ENCODE data around the gene DEXI. TPM values are rescaled to one million over a fixed set of nuclear protein-coding genes. Genes with fewer than 3 reads are reported as not detected.
"Not testable (repeated sequence)": the region's sequence is repeated elsewhere in the genome, so short reads cannot be mapped to it uniquely, and the experiment has no call there.

The DEXI gene
- total and polyA plus RNA-seq, 2 experiments from 2014 or later: 92.1 to 115 TPM

DNA sequence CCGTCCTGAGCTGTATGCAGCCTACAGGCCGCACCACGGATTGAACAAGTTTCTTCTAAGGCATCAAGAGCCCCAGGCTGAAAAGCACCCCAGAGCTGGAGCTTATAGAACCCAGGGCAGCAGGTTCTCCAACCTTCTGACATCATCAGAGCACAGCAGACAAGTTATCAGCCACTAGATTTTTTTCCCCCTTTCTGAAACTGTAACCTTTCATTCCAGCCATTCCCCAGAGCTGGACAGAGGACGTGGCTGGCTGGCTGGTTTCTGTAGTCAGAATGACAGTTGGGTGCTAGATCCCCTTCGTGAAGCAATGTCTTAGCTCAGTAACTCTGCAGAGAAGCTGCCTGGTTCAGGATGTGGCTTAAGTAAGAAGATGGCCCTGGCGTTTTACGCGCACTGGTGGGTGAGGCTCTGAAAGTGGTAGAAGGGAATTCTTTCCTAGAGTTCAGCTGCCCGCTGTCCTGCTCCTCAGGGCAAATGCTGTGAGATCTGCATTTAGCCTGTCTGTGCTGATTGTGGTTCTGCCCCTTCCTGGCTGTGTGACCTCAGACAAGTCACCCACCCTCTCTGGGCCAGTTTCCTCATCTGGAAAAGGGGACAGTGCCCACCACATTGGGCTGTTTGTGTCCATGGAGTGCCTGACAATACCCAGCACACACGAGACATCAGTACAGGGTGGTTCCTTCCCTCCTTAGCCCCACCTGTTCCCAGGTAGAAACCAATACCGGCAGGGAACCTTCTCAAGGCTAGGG lies 9.1 kb downstream of the DEXI start:
- TF ChIP-seq, protein P1, sequence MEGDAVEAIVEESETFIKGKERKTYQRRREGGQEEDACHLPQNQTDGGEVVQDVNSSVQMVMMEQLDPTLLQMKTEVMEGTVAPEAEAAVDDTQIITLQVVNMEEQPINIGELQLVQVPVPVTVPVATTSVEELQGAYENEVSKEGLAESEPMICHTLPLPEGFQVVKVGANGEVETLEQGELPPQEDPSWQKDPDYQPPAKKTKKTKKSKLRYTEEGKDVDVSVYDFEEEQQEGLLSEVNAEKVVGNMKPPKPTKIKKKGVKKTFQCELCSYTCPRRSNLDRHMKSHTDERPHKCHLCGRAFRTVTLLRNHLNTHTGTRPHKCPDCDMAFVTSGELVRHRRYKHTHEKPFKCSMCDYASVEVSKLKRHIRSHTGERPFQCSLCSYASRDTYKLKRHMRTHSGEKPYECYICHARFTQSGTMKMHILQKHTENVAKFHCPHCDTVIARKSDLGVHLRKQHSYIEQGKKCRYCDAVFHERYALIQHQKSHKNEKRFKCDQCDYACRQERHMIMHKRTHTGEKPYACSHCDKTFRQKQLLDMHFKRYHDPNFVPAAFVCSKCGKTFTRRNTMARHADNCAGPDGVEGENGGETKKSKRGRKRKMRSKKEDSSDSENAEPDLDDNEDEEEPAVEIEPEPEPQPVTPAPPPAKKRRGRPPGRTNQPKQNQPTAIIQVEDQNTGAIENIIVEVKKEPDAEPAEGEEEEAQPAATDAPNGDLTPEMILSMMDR (IDR thresholded peaks at IDR 0.05; ENCODE audit: low read depth, low read length): no peak
- no peak overlapping the region for H3K4me3 ChIP-seq
- no peaks in the 10 kb centered on the region for H3K9me3 ChIP-seq (ENCODE audit: low read depth)
- H3K4me1 ChIP-seq (ENCODE audit: low read depth): no peaks in the 10 kb centered on the region
- no peaks in the 10 kb centered on the region for H3K27me3 ChIP-seq
- peak in 1 of 2 donors; percentile 49 for DNase-seq (ENCODE audit: low read depth in 1 of 2, low spot score in 1 of 2)
- H3K27ac ChIP-seq: peak overlapping the region; percentile 51
- H3K36me3 ChIP-seq: peaks cover 7% of the 10 kb centered on the region

DNA sequence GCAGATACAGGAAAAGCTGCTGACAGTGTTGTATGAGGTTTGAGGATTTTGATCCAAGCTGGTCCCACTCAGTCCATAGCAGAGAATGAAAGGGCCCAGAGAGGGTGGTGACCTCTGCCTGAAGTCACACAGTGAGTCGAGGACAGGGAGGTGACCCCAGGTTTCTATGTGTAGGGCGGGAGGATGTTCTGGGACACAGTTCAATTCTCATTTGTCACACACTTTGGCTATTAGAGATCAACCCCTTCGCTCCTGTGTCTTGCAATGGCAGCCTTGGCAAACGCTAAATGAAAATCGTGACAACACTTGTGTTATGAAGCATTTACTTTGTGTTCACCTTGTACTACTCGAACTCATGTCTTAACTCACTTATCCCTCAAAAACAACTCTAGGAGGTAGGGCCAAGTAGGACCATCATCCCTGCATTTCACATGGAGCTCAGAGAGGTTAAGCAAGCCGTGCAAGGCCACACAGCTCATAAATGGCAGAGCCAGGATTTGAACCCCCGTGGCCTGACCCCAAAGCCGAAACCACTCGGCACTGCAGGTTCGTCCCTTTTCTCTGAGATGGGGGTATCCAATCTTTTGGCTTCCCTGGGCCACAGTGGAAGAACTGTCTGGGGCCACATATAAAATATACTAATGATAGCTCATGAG lies 10.2 kb downstream of the DEXI start:
- Histone ChIP-seq H3K27me3 (no peaks in the 10 kb centered on the region), H3K4me3 (no peak overlapping the region), H3K4me1 (ENCODE audit: low read depth) (no peaks in the 10 kb centered on the region), H3K36me3 (peaks cover 7% of the 10 kb centered on the region), H3K9me3 (ENCODE audit: low read depth) (no peaks in the 10 kb centered on the region), H3K27ac (no peak overlapping the region)
- TF ChIP-seq, protein P1 (IDR thresholded peaks at IDR 0.05; ENCODE audit: low read depth, low read length): no peak
- DNase-seq (ENCODE audit: low read depth in 1 of 2, low spot score in 1 of 2): no peak

DNA sequence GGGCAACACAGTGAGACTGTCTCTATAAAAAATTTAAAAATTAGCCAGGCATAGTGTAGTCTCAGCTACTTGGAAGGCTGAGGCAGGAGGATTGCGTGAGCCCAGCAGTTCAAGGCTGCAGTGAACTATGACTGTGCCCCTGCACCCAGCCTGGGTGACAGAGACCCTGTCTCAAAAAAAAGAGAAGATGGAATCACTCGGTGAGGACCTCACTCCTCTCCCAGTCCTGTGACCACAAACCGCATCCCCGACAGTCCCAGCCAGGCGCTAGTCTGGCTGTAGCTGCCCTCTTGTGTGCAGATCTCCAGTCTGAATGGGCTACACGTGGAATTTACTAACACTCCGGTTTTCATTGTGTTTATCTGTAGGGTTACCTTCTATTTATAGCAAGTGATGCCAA lies 11.1 kb downstream of the DEXI start:
- H3K27ac ChIP-seq: no peak overlapping the region
- TF ChIP-seq, protein P1 (IDR thresholded peaks at IDR 0.05; ENCODE audit: low read depth, low read length): no peak
- H3K27me3 ChIP-seq: no peaks in the 10 kb centered on the region
- no peaks in the 10 kb centered on the region for H3K4me1 ChIP-seq (ENCODE audit: low read depth)
- no peaks in the 10 kb centered on the region for H3K9me3 ChIP-seq (ENCODE audit: low read depth)
- no peak overlapping the region for H3K4me3 ChIP-seq
- H3K36me3 ChIP-seq: peaks cover 7% of the 10 kb centered on the region
- DNase-seq (ENCODE audit: low read depth in 1 of 2, low spot score in 1 of 2): no peak

- Histone ChIP-seq H3K36me3 (peaks cover 7% of the 10 kb centered on the region), H3K27me3 (no peaks in the 10 kb centered on the region), H3K4me1 (ENCODE audit: low read depth) (no peaks in the 10 kb centered on the region), H3K9me3 (ENCODE audit: low read depth) (no peaks in the 10 kb centered on the region), H3K27ac (no peak overlapping the region), H3K4me3 (no peak overlapping the region)
- TF ChIP-seq, protein P1 (IDR thresholded peaks at IDR 0.05; ENCODE audit: low read depth, low read length): no peak
- DNase-seq (ENCODE audit: low read depth in 1 of 2, low spot score in 1 of 2): no peak
Measured at GRCh38 chr16:10930755-10931093, 11.5 kb downstream of the DEXI start.

- H3K36me3 ChIP-seq: peaks cover 7% of the 10 kb centered on the region
- no peaks in the 10 kb centered on the region for H3K27me3 ChIP-seq
- TF ChIP-seq, protein P1 (IDR thresholded peaks at IDR 0.05; ENCODE audit: low read depth, low read length): no peak
- DNase-seq (ENCODE audit: low read depth in 1 of 2, low spot score in 1 of 2): peak in 1 of 2 donors; percentile 37
- H3K27ac ChIP-seq: no peak overlapping the region
- H3K9me3 ChIP-seq (ENCODE audit: low read depth): no peaks in the 10 kb centered on the region
- no peak overlapping the region for H3K4me3 ChIP-seq
- H3K4me1 ChIP-seq (ENCODE audit: low read depth): no peaks in the 10 kb centered on the region
Measured at GRCh38 chr16:10929853-10930754, 12.2 kb downstream of the DEXI start.

- H3K27ac ChIP-seq; H3K9me3 ChIP-seq (ENCODE audit: low read depth); DNase-seq (ENCODE audit: low read depth in 1 of 2, low spot score in 1 of 2); H3K27me3 ChIP-seq; H3K4me3 ChIP-seq; H3K36me3 ChIP-seq; H3K4me1 ChIP-seq (ENCODE audit: low read depth): not testable (repeated sequence)
Measured at GRCh38 chr16:10929097-10929496, 13.2 kb downstream of the DEXI start.
